ENCODE measurements around the gene BTG2.
A peak's percentile ranks its signal among the peaks of the same experiment; 100 is the strongest.

Gene BTG2

DNA sequence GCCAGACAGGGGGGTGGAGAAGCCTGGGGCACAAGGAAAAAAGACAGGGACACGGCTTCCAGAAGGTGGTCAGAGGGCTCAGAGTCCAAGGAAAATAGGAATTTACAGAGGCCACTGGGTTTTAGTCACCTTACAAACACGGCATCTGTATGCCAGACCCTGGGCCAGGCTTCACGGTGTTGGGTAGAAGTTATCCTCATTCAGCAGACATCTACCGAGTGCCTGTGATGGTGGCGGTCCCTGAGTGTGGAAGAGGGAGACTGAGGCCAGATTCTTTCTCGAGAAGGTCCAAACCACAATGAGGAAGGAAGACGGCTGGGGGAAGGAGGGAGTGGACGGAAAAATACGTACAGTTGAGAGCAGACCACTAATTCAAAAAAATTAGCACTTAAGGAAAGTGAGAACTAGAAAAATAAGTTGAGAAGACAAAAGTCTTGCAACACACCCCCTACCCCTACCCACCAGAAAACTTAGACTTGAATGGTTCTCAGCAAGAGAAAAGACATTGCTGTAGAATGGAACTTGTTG, 864 bp upstream of the BTG2 start:
- no peak overlapping the region for H4K8ac ChIP-seq (ENCODE audit: low read depth, low read length)
- H3K27me3 ChIP-seq (ENCODE audit: control insufficient read depth in 3 of 3, insufficient read depth in 3 of 3, low read depth in 1 of 3, low read length in 3 of 3): peaks cover 0 to 42% (median 12%) of the 10 kb centered on the region in 3 experiments
- no CpG with 5 or more reads among the region's 9 CpGs for WGBS, 2 donors (ENCODE audit: extremely low coverage in 2 of 2, insufficient read length in 2 of 2, insufficient replicate concordance in 1 of 2)
- H2AFZ ChIP-seq (ENCODE audit: low read length): peak overlapping the region; percentile 86
- H3K4me2 ChIP-seq (ENCODE audit: insufficient read depth, low read length, poor library complexity, severe bottlenecking): no peak overlapping the region
- no peak overlapping the region for H2BK120ac ChIP-seq (ENCODE audit: low read depth, low read length)
- peak overlapping the region; percentile 35 for H2BK12ac ChIP-seq (ENCODE audit: low read length)
- no peak overlapping the region for H4K91ac ChIP-seq (ENCODE audit: low read depth, low read length, poor library complexity)
- no peak overlapping the region for H3K18ac ChIP-seq (ENCODE audit: low read length)
- peaks cover 24 to 27% of the 10 kb centered on the region in 2 donors for H3K4me1 ChIP-seq (ENCODE audit: control insufficient read depth in 2 of 2, insufficient read depth in 1 of 2, low read depth in 1 of 2, low read length in 2 of 2)
- H3K4ac ChIP-seq (ENCODE audit: low read length): no peak overlapping the region
- H3K79me1 ChIP-seq (ENCODE audit: low read depth, low read length): peaks cover 17% of the 10 kb centered on the region
- H3K14ac ChIP-seq (ENCODE audit: low read length): no peak overlapping the region
- no peaks in the 10 kb centered on the region for H3K9me3 ChIP-seq (replicated peaks in 1 of 2; ENCODE audit: control insufficient read depth in 2 of 2, insufficient read depth in 1 of 2, low read depth in 1 of 2, low read length in 2 of 2)
- no peak overlapping the region for H3K9ac ChIP-seq (ENCODE audit: low read depth, low read length, poor library complexity)
- no peak overlapping the region for H2BK5ac ChIP-seq (ENCODE audit: low read length)
- no peak overlapping the region for H3K27ac ChIP-seq (replicated peaks; ENCODE audit: low read length)
- H3K4me3 ChIP-seq (ENCODE audit: low read length in 2 of 2): peak overlapping the region in 1 of 2 donors; percentile 89
- no peak overlapping the region for H2AK5ac ChIP-seq (ENCODE audit: low read depth, low read length)
- no peak overlapping the region for H3K23ac ChIP-seq (ENCODE audit: low read depth, low read length, poor library complexity)
- peaks cover 4 to 29% of the 10 kb centered on the region in 2 donors for H3K36me3 ChIP-seq (replicated peaks in 1 of 2; ENCODE audit: control insufficient read depth in 2 of 2, insufficient read depth in 2 of 2, low read length in 2 of 2)
- peak overlapping the region; percentile 18 for H2BK15ac ChIP-seq (ENCODE audit: low read length)
- no peak for DNase-seq (ENCODE audit: low spot score)

DNA sequence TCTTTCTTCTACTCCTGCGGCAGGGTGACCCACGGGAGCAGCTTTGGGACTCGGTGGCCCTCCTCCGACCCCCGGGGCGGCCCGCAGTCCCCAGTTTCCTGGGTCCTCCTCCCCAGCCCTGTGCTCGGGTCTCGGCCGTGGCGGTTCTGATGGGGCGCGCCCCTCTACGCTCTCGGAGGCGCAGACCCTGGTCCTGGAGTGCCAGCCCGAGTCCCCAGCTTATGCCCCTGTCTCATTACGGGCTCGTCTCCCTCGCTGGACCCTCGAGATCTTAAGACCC, 430 bp downstream of the BTG2 start:
- H3K14ac ChIP-seq (ENCODE audit: low read length): peak overlapping the region; percentile 89
- DNase-seq (ENCODE audit: low spot score): no peak
- H2BK15ac ChIP-seq (ENCODE audit: low read length): peak overlapping the region; percentile 91
- WGBS, 2 donors (ENCODE audit: extremely low coverage in 2 of 2, insufficient read length in 2 of 2, insufficient replicate concordance in 1 of 2): no CpG with 5 or more reads among the region's 21 CpGs
- no peak overlapping the region for H2BK12ac ChIP-seq (ENCODE audit: low read length)
- H3K4me2 ChIP-seq (ENCODE audit: insufficient read depth, low read length, poor library complexity, severe bottlenecking): peak overlapping the region; percentile 74
- H4K91ac ChIP-seq (ENCODE audit: low read depth, low read length, poor library complexity): no peak overlapping the region
- H3K4ac ChIP-seq (ENCODE audit: low read length): peak overlapping the region; percentile 79
- peak overlapping the region; percentile 96 for H3K23ac ChIP-seq (ENCODE audit: low read depth, low read length, poor library complexity)
- peaks cover 7 to 38% of the 10 kb centered on the region in 2 donors for H3K36me3 ChIP-seq (replicated peaks in 1 of 2; ENCODE audit: control insufficient read depth in 2 of 2, insufficient read depth in 2 of 2, low read length in 2 of 2)
- H3K9me3 ChIP-seq (replicated peaks in 1 of 2; ENCODE audit: control insufficient read depth in 2 of 2, insufficient read depth in 1 of 2, low read depth in 1 of 2, low read length in 2 of 2): no peaks in the 10 kb centered on the region
- peaks cover 17% of the 10 kb centered on the region for H3K79me1 ChIP-seq (ENCODE audit: low read depth, low read length)
- peak overlapping the region; percentile 11 for H2BK120ac ChIP-seq (ENCODE audit: low read depth, low read length)
- H2BK5ac ChIP-seq (ENCODE audit: low read length): peak overlapping the region; percentile 93
- peak overlapping the region; percentile 89 to 98 for H3K4me3 ChIP-seq (ENCODE audit: low read length in 2 of 2)
- no peak overlapping the region for H3K27ac ChIP-seq (replicated peaks; ENCODE audit: low read length)
- H3K4me1 ChIP-seq (ENCODE audit: control insufficient read depth in 2 of 2, insufficient read depth in 1 of 2, low read depth in 1 of 2, low read length in 2 of 2): peaks cover 24 to 27% of the 10 kb centered on the region in 2 donors
- peak overlapping the region; percentile 98 for H3K9ac ChIP-seq (ENCODE audit: low read depth, low read length, poor library complexity)
- H3K18ac ChIP-seq (ENCODE audit: low read length): peak overlapping the region; percentile 99
- no peak overlapping the region for H4K8ac ChIP-seq (ENCODE audit: low read depth, low read length)
- peak overlapping the region; percentile 91 for H2AFZ ChIP-seq (ENCODE audit: low read length)
- peaks cover 0 to 33% (median 12%) of the 10 kb centered on the region in 3 experiments for H3K27me3 ChIP-seq (ENCODE audit: control insufficient read depth in 3 of 3, insufficient read depth in 3 of 3, low read depth in 1 of 3, low read length in 3 of 3)
- peak overlapping the region; percentile 51 for H2AK5ac ChIP-seq (ENCODE audit: low read depth, low read length)

DNA sequence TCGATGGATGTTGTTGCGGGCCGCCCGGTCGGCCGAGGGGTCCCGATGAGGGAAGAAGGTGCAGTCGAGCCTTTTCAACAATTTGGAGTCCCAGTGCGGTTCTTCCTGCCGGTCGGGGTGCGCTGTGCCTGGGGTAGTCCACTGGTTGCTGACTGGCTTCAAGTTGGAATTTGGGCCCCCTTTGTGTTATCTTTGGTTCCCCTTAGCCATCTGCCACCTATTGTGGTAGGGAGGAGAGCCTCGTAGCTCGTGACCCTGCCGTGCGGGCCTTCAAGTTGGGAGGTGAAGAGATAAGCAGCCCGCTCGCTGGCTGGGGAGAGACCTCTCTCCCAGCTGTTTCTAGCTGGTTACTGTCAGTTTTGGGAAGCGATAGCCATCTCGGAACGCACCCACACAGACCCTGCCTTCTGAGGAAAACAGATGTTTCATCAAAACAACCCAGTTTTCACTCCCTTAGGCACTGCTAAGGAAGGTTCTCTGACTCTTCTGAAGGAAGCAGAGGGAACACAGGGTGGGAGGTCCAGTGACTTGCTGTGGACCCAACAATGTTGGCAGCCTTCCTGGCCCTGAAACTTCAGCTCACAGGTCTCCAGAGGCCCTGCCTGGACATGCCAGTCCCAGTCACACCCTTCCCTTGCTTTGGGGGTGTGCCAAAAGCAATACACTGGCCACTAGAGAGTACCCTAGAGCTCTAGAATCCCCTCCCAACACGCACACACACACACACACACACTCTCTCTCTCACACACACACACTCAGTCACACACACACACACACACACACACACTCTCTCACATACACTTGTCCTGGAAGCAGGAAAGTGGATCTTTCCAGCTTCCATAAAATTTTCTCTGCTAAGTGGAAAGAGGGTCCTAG, 1.0 kb downstream of the BTG2 start:
- Histone ChIP-seq H3K27me3 (ENCODE audit: control insufficient read depth in 3 of 3, insufficient read depth in 3 of 3, low read depth in 1 of 3, low read length in 3 of 3) (peaks cover 0 to 27% (median 10%) of the 10 kb centered on the region in 3 experiments), H2BK15ac (ENCODE audit: low read length) (peak overlapping the region; percentile 91), H2BK5ac (ENCODE audit: low read length) (peak overlapping the region; percentile 93), H3K27ac (replicated peaks; ENCODE audit: low read length) (no peak overlapping the region), H4K91ac (ENCODE audit: low read depth, low read length, poor library complexity) (no peak overlapping the region), H3K18ac (ENCODE audit: low read length) (peak overlapping the region; percentile 99), H3K4me2 (ENCODE audit: insufficient read depth, low read length, poor library complexity, severe bottlenecking) (peak overlapping the region; percentile 74), H2BK12ac (ENCODE audit: low read length) (no peak overlapping the region), H3K23ac (ENCODE audit: low read depth, low read length, poor library complexity) (peak overlapping the region; percentile 96), H2AK5ac (ENCODE audit: low read depth, low read length) (peak overlapping the region; percentile 51), H3K4ac (ENCODE audit: low read length) (peak overlapping the region; percentile 79), H3K36me3 (replicated peaks in 1 of 2; ENCODE audit: control insufficient read depth in 2 of 2, insufficient read depth in 2 of 2, low read length in 2 of 2) (peaks cover 9 to 38% of the 10 kb centered on the region in 2 donors), H3K9ac (ENCODE audit: low read depth, low read length, poor library complexity) (peak overlapping the region; percentile 98), H3K14ac (ENCODE audit: low read length) (peak overlapping the region; percentile 89), H3K4me1 (ENCODE audit: control insufficient read depth in 2 of 2, insufficient read depth in 1 of 2, low read depth in 1 of 2, low read length in 2 of 2) (peaks cover 24 to 27% of the 10 kb centered on the region in 2 donors), H4K8ac (ENCODE audit: low read depth, low read length) (no peak overlapping the region), H2AFZ (ENCODE audit: low read length) (peak overlapping the region; percentile 91), H3K4me3 (ENCODE audit: low read length in 2 of 2) (peak overlapping the region; percentile 89 to 98), H3K9me3 (replicated peaks in 1 of 2; ENCODE audit: control insufficient read depth in 2 of 2, insufficient read depth in 1 of 2, low read depth in 1 of 2, low read length in 2 of 2) (no peaks in the 10 kb centered on the region), H2BK120ac (ENCODE audit: low read depth, low read length) (peak overlapping the region; percentile 11), H3K79me1 (ENCODE audit: low read depth, low read length) (peaks cover 17% of the 10 kb centered on the region)
- no CpG with 5 or more reads among the region's 22 CpGs for WGBS, 2 donors (ENCODE audit: extremely low coverage in 2 of 2, insufficient read length in 2 of 2, insufficient replicate concordance in 1 of 2)
- DNase-seq (ENCODE audit: low spot score): no peak

DNA sequence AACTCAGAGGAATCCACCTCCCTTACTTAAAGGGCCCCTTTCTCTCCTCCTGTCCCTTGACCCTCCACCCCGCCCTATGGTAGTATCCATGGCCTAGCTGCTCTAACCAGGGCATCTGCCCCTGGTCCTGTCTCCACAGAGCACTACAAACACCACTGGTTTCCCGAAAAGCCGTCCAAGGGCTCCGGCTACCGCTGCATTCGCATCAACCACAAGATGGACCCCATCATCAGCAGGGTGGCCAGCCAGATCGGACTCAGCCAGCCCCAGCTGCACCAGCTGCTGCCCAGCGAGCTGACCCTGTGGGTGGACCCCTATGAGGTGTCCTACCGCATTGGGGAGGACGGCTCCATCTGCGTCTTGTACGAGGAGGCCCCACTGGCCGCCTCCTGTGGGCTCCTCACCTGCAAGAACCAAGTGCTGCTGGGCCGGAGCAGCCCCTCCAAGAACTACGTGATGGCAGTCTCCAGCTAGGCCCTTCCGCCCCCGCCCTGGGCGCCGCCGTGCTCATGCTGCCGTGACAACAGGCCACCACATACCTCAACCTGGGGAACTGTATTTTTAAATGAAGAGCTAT, 1.7 kb downstream of the BTG2 start:
- Histone ChIP-seq H3K23ac (ENCODE audit: low read depth, low read length, poor library complexity) (no peak overlapping the region), H2AK5ac (ENCODE audit: low read depth, low read length) (peak overlapping the region; percentile 33), H3K9me3 (replicated peaks in 1 of 2; ENCODE audit: control insufficient read depth in 2 of 2, insufficient read depth in 1 of 2, low read depth in 1 of 2, low read length in 2 of 2) (no peaks in the 10 kb centered on the region), H3K4me3 (ENCODE audit: low read length in 2 of 2) (peak overlapping the region; percentile 89 to 98), H2BK12ac (ENCODE audit: low read length) (no peak overlapping the region), H4K8ac (ENCODE audit: low read depth, low read length) (no peak overlapping the region), H3K27ac (replicated peaks; ENCODE audit: low read length) (no peak overlapping the region), H3K18ac (ENCODE audit: low read length) (peak overlapping the region; percentile 33), H2BK120ac (ENCODE audit: low read depth, low read length) (no peak overlapping the region), H3K9ac (ENCODE audit: low read depth, low read length, poor library complexity) (peak overlapping the region; percentile 37), H3K36me3 (replicated peaks in 1 of 2; ENCODE audit: control insufficient read depth in 2 of 2, insufficient read depth in 2 of 2, low read length in 2 of 2) (peaks cover 10 to 38% of the 10 kb centered on the region in 2 donors), H3K79me1 (ENCODE audit: low read depth, low read length) (peaks cover 19% of the 10 kb centered on the region), H3K4me2 (ENCODE audit: insufficient read depth, low read length, poor library complexity, severe bottlenecking) (peak overlapping the region; percentile 74), H3K4me1 (ENCODE audit: control insufficient read depth in 2 of 2, insufficient read depth in 1 of 2, low read depth in 1 of 2, low read length in 2 of 2) (peaks cover 24 to 27% of the 10 kb centered on the region in 2 donors), H3K27me3 (ENCODE audit: control insufficient read depth in 3 of 3, insufficient read depth in 3 of 3, low read depth in 1 of 3, low read length in 3 of 3) (peaks cover 0 to 25% (median 10%) of the 10 kb centered on the region in 3 experiments), H3K4ac (ENCODE audit: low read length) (no peak overlapping the region), H2BK15ac (ENCODE audit: low read length) (no peak overlapping the region), H2AFZ (ENCODE audit: low read length) (no peak overlapping the region), H3K14ac (ENCODE audit: low read length) (peak overlapping the region; percentile 49), H2BK5ac (ENCODE audit: low read length) (peak overlapping the region; percentile 16), H4K91ac (ENCODE audit: low read depth, low read length, poor library complexity) (no peak overlapping the region)
- no CpG with 5 or more reads among the region's 21 CpGs for WGBS, 2 donors (ENCODE audit: extremely low coverage in 2 of 2, insufficient read length in 2 of 2, insufficient replicate concordance in 1 of 2)
- DNase-seq (ENCODE audit: low spot score): no peak

Data from neuronal stem cell (in vitro differentiated cells).